Measurements from ENCODE around the gene CBL.

DNA sequence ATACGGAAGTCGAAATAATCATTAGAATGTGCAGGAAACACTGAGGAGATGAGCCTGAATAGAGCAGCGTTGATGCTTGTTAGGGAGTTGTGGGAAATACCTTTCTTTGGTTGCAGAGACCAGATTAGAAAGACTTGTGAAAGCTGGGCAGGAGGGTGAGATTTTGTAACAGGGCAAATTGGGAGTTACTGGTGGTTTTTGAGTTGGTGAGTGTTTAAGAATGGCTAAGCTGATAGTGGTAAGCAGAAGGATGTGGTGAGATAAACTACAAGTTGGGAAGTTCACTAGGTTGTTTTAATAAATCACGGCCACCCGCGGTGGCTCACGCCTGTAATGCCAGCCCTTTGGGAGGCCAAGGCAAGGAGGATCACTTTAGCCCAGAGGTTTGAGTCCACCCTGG lies 76.4 kb downstream of the CBL start:
- TF ChIP-seq, protein P1, sequence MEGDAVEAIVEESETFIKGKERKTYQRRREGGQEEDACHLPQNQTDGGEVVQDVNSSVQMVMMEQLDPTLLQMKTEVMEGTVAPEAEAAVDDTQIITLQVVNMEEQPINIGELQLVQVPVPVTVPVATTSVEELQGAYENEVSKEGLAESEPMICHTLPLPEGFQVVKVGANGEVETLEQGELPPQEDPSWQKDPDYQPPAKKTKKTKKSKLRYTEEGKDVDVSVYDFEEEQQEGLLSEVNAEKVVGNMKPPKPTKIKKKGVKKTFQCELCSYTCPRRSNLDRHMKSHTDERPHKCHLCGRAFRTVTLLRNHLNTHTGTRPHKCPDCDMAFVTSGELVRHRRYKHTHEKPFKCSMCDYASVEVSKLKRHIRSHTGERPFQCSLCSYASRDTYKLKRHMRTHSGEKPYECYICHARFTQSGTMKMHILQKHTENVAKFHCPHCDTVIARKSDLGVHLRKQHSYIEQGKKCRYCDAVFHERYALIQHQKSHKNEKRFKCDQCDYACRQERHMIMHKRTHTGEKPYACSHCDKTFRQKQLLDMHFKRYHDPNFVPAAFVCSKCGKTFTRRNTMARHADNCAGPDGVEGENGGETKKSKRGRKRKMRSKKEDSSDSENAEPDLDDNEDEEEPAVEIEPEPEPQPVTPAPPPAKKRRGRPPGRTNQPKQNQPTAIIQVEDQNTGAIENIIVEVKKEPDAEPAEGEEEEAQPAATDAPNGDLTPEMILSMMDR (IDR thresholded peaks at IDR 0.05), result no peak
- no peak for TF ChIP-seq MAFK (IDR thresholded peaks at IDR 0.05; ENCODE audit: partially characterized antibody)
- TF ChIP-seq RARB (CRISPR knock-in tag; IDR thresholded peaks at IDR 0.05), result no peak
- no peak for TF ChIP-seq POLR2A (IDR thresholded peaks at IDR 0.05; ENCODE audit: low read length)
- TF ChIP-seq ESRRA (IDR thresholded peaks at IDR 0.05; ENCODE audit: borderline replicate concordance, low read length), result no peak
- no peak for TF ChIP-seq HOXB5 (CRISPR knock-in tag; IDR thresholded peaks at IDR 0.05)
- no peak for TF ChIP-seq RFX5 (IDR thresholded peaks at IDR 0.05)
- TF ChIP-seq PHF8 (IDR thresholded peaks at IDR 0.05; ENCODE audit: borderline replicate concordance, low read depth), result no peak
- TF ChIP-seq CBX2 (IDR thresholded peaks at IDR 0.05; ENCODE audit: borderline replicate concordance, low read depth), result no peak
- no peak for TF ChIP-seq JUN (IDR thresholded peaks at IDR 0.05)
- no peak for TF ChIP-seq EP300 (IDR thresholded peaks at IDR 0.05)
- no peak for TF ChIP-seq RNF2 (IDR thresholded peaks at IDR 0.05; ENCODE audit: borderline replicate concordance, low read depth)

Measured in A549 (cell line).